Measurements from ENCODE around the gene GARRE1. TPM values are rescaled to one million over a fixed set of nuclear protein-coding genes. Genes with fewer than 3 reads are reported as not detected.
A peak's percentile ranks its signal among the peaks of the same experiment; 100 is the strongest.

GARRE1 gene
- total RNA-seq, 4 donors from 2014 or later: 16.7 to 27.8 (median 22.7) TPM

DNA sequence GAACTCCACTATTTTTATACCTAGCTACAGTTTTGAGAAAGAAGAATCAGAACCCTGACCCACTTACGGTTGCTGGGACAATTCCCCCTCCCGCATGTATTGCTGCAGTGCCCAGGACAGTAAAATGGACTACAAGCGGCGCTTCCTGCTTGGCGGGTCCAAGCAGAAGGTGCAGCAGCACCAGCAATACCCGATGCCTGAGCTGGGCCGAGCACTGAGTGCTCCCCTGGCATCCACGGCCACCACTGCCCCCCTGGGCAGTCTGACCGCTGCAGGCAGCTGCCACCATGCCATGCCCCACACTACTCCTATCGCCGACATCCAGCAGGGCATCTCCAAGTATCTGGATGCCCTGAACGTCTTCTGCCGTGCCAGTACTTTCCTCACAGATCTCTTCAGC lies 46.0 kb downstream of the GARRE1 start:
- Histone ChIP-seq H3K36me3 (no peaks in the 10 kb centered on the region), H3K27ac (peak overlapping the region; percentile 75 to 82 (median 80)), H3K4me1 (peaks cover 0 to 72% (median 35%) of the 10 kb centered on the region in 4 donors), H3K9me3 (no peaks in the 10 kb centered on the region), H3K4me3 (no peak overlapping the region), H3K27me3 (no peaks in the 10 kb centered on the region)
- in situ Hi-C loops (cut with MboI; ENCODE audit: low pct_ligation_motif_present in 1 of 4, low pct_unique_long_range_greater_than_20kb in 1 of 4, low sequenced_read_pairs in 3 of 4): no loop called here
- TF ChIP-seq POLR2A (IDR thresholded peaks at IDR 0.05) (no peak), EP300 (IDR thresholded peaks at IDR 0.05; ENCODE audit: low read depth) (no peak), CTCF (IDR thresholded peaks at IDR 0.05) (no peak), POLR2AphosphoS5 (IDR thresholded peaks at IDR 0.05) (no peak)
- peak; percentile 41 for DNase-seq
- 72 to 88% methylated on average over 5 to 13 of the region's 13 CpGs for WGBS, 2 donors (ENCODE audit: low coverage in 1 of 2)
- intact Hi-C loops (cut with DNase I; ENCODE audit: low total_unique reads): no loop called here

DNA sequence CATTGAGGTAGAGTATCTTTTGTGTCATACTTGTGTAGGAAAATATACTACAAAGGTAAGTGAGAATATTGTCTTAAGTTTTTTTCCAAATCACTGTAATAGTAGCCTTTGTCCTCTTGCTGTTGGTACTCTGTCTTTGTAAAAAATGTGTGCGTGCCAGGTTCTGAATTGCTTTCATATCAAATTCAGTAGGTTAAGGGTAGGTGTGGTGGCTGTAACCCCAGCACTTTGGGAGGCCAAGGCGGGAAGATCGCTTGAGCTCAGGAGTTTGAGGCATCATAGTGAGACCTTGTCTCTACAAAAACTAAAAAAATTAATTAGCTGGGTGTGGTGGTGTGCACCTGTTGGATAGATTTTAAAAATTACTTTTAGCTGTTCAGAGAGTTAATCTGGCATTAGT lies 46.6 kb downstream of the GARRE1 start:
- peaks cover 0 to 72% (median 40%) of the 10 kb centered on the region in 4 donors for H3K4me1 ChIP-seq
- intact Hi-C loops (cut with DNase I; ENCODE audit: low total_unique reads) (no loop called here), in situ Hi-C loops (cut with MboI; ENCODE audit: low pct_ligation_motif_present in 1 of 4, low pct_unique_long_range_greater_than_20kb in 1 of 4, low sequenced_read_pairs in 3 of 4) (no loop called here)
- DNase-seq: peak; percentile 28
- H3K27ac ChIP-seq: peak overlapping the region; percentile 75 to 82 (median 80)
- TF ChIP-seq EP300 (IDR thresholded peaks at IDR 0.05; ENCODE audit: low read depth): no peak
- TF ChIP-seq POLR2AphosphoS5 (IDR thresholded peaks at IDR 0.05): no peak
- no peak for TF ChIP-seq CTCF (IDR thresholded peaks at IDR 0.05)
- TF ChIP-seq POLR2A (IDR thresholded peaks at IDR 0.05): no peak
- H3K27me3 ChIP-seq: no peaks in the 10 kb centered on the region
- H3K9me3 ChIP-seq: no peaks in the 10 kb centered on the region
- 62 to 69% methylated on average over 3 of the region's 3 CpGs for WGBS, 2 donors (ENCODE audit: low coverage in 1 of 2)
- H3K36me3 ChIP-seq: no peaks in the 10 kb centered on the region
- no peak overlapping the region for H3K4me3 ChIP-seq

Other genes starting within 250 kb of the GARRE1 start
- 100 to 1,000 TPM in 3 of 4 donors, 10 to 100 TPM in 1; 88.4 to 211 (median 119) TPM for gene LSM14A, start 82.0 kb upstream of the GARRE1 start, total RNA-seq
- gene GPI, start 110.6 kb downstream of the GARRE1 start, total RNA-seq: 100 to 1,000 TPM; 112 to 531 (median 220) TPM
- 10 to 100 TPM in 1 of 4 donors, 1 to 10 TPM in 2, not detected in 1; 5.6 to 10.6 (median 7.2) TPM for gene PDCD2L, start 149.8 kb downstream of the GARRE1 start, total RNA-seq
- 100 to 1,000 TPM in 2 of 4 donors, 10 to 100 TPM in 2; 40.6 to 228 (median 110) TPM for gene UBA2, start 173.8 kb downstream of the GARRE1 start, total RNA-seq
- gene WTIP, start 227.2 kb downstream of the GARRE1 start, total RNA-seq: 1 to 10 TPM in 3 of 4 donors, under 1 TPM in 1; 0.60 to 4.1 (median 2.2) TPM

All from transverse colon (tissue), 4 donors.